ENCODE measurements around the gene GCNA.
"Not testable (repeated sequence)": the region's sequence is repeated elsewhere in the genome, so short reads cannot be mapped to it uniquely, and the experiment has no call there.

The GCNA gene

GRCh38 chrX:71604141-71604540 lies 25.9 kb downstream of the GCNA start:
- H3K4me3 ChIP-seq (ENCODE audit: low read length), result no peak overlapping the region
- H3K27me3 ChIP-seq (ENCODE audit: control insufficient read depth, insufficient read depth, low read length), result no peaks in the 10 kb centered on the region
- no peaks in the 10 kb centered on the region for H3K4me1 ChIP-seq (ENCODE audit: control insufficient read depth, insufficient read depth, low read length)
- H3K9ac ChIP-seq (ENCODE audit: low read depth, low read length), result no peak overlapping the region
- no peaks in the 10 kb centered on the region for H3K9me3 ChIP-seq (replicated peaks; ENCODE audit: low read length)
- peaks cover 53% of the 10 kb centered on the region for H3K36me3 ChIP-seq (ENCODE audit: insufficient read depth, low read length)
- no peak overlapping the region for H3K4me2 ChIP-seq (ENCODE audit: low read length)

- Histone ChIP-seq H3K9me3 (replicated peaks; ENCODE audit: low read length) (no peaks in the 10 kb centered on the region), H3K9ac (ENCODE audit: low read depth, low read length) (no peak overlapping the region), H3K4me3 (ENCODE audit: low read length) (no peak overlapping the region), H3K4me2 (ENCODE audit: low read length) (no peak overlapping the region), H3K36me3 (ENCODE audit: insufficient read depth, low read length) (peaks cover 58% of the 10 kb centered on the region), H3K27me3 (ENCODE audit: control insufficient read depth, insufficient read depth, low read length) (no peaks in the 10 kb centered on the region), H3K4me1 (ENCODE audit: control insufficient read depth, insufficient read depth, low read length) (no peaks in the 10 kb centered on the region)
Observed at GRCh38 chrX:71604796-71605568, 26.7 kb downstream of the GCNA start.

GRCh38 chrX:71606536-71607216 lies 28.4 kb downstream of the GCNA start:
- H3K4me2 ChIP-seq (ENCODE audit: low read length), result no peak overlapping the region
- H3K9ac ChIP-seq (ENCODE audit: low read depth, low read length), result no peak overlapping the region
- H3K9me3 ChIP-seq (replicated peaks; ENCODE audit: low read length), result no peaks in the 10 kb centered on the region
- H3K4me1 ChIP-seq (ENCODE audit: control insufficient read depth, insufficient read depth, low read length), result no peaks in the 10 kb centered on the region
- H3K36me3 ChIP-seq (ENCODE audit: insufficient read depth, low read length), result peaks cover 63% of the 10 kb centered on the region
- no peaks in the 10 kb centered on the region for H3K27me3 ChIP-seq (ENCODE audit: control insufficient read depth, insufficient read depth, low read length)
- H3K4me3 ChIP-seq (ENCODE audit: low read length), result no peak overlapping the region

GRCh38 chrX:71607488-71607887 lies 29.3 kb downstream of the GCNA start:
- Histone ChIP-seq H3K4me3 (ENCODE audit: low read length) (no peak overlapping the region), H3K27me3 (ENCODE audit: control insufficient read depth, insufficient read depth, low read length) (no peaks in the 10 kb centered on the region), H3K4me1 (ENCODE audit: control insufficient read depth, insufficient read depth, low read length) (no peaks in the 10 kb centered on the region), H3K36me3 (ENCODE audit: insufficient read depth, low read length) (peaks cover 64% of the 10 kb centered on the region), H3K9ac (ENCODE audit: low read depth, low read length) (no peak overlapping the region), H3K4me2 (ENCODE audit: low read length) (no peak overlapping the region), H3K9me3 (replicated peaks; ENCODE audit: low read length) (no peaks in the 10 kb centered on the region)

- no peaks in the 10 kb centered on the region for H3K27me3 ChIP-seq (ENCODE audit: control insufficient read depth, insufficient read depth, low read length)
- H3K36me3 ChIP-seq (ENCODE audit: insufficient read depth, low read length), result peaks cover 59% of the 10 kb centered on the region
- no peak overlapping the region for H3K4me2 ChIP-seq (ENCODE audit: low read length)
- H3K9me3 ChIP-seq (replicated peaks; ENCODE audit: low read length), result no peaks in the 10 kb centered on the region
- no peak overlapping the region for H3K9ac ChIP-seq (ENCODE audit: low read depth, low read length)
- H3K4me1 ChIP-seq (ENCODE audit: control insufficient read depth, insufficient read depth, low read length), result no peaks in the 10 kb centered on the region
- no peak overlapping the region for H3K4me3 ChIP-seq (ENCODE audit: low read length)
Observed at GRCh38 chrX:71609095-71609750, 31.0 kb downstream of the GCNA start.

- H3K9ac ChIP-seq (ENCODE audit: low read depth, low read length); H3K4me3 ChIP-seq (ENCODE audit: low read length); H3K9me3 ChIP-seq (replicated peaks; ENCODE audit: low read length); H3K4me1 ChIP-seq (ENCODE audit: control insufficient read depth, insufficient read depth, low read length); H3K4me2 ChIP-seq (ENCODE audit: low read length); H3K27me3 ChIP-seq (ENCODE audit: control insufficient read depth, insufficient read depth, low read length): not testable (repeated sequence)
- peaks cover 42% of the 10 kb centered on the region for H3K36me3 ChIP-seq (ENCODE audit: insufficient read depth, low read length)
Observed at GRCh38 chrX:71611736-71612135, 33.5 kb downstream of the GCNA start.

- Histone ChIP-seq H3K4me3 (ENCODE audit: low read length) (no peak overlapping the region), H3K4me1 (ENCODE audit: control insufficient read depth, insufficient read depth, low read length) (no peaks in the 10 kb centered on the region), H3K9ac (ENCODE audit: low read depth, low read length) (no peak overlapping the region), H3K36me3 (ENCODE audit: insufficient read depth, low read length) (peaks cover 37% of the 10 kb centered on the region), H3K4me2 (ENCODE audit: low read length) (no peak overlapping the region), H3K9me3 (replicated peaks; ENCODE audit: low read length) (no peaks in the 10 kb centered on the region), H3K27me3 (ENCODE audit: control insufficient read depth, insufficient read depth, low read length) (no peaks in the 10 kb centered on the region)
Observed at GRCh38 chrX:71612256-71612655, 34.0 kb downstream of the GCNA start.

GRCh38 chrX:71615056-71615455 lies 36.8 kb downstream of the GCNA start:
- Histone ChIP-seq H3K4me2 (ENCODE audit: low read length) (no peak overlapping the region), H3K4me3 (ENCODE audit: low read length) (no peak overlapping the region), H3K9me3 (replicated peaks; ENCODE audit: low read length) (no peaks in the 10 kb centered on the region), H3K9ac (ENCODE audit: low read depth, low read length) (no peak overlapping the region), H3K36me3 (ENCODE audit: insufficient read depth, low read length) (peaks cover 22% of the 10 kb centered on the region), H3K27me3 (ENCODE audit: control insufficient read depth, insufficient read depth, low read length) (no peaks in the 10 kb centered on the region), H3K4me1 (ENCODE audit: control insufficient read depth, insufficient read depth, low read length) (no peaks in the 10 kb centered on the region)

GRCh38 chrX:71615954-71616353 lies 37.7 kb downstream of the GCNA start:
- no peaks in the 10 kb centered on the region for H3K9me3 ChIP-seq (replicated peaks; ENCODE audit: low read length)
- H3K4me1 ChIP-seq (ENCODE audit: control insufficient read depth, insufficient read depth, low read length), result no peaks in the 10 kb centered on the region
- H3K4me2 ChIP-seq (ENCODE audit: low read length), result no peak overlapping the region
- no peak overlapping the region for H3K4me3 ChIP-seq (ENCODE audit: low read length)
- H3K27me3 ChIP-seq (ENCODE audit: control insufficient read depth, insufficient read depth, low read length), result no peaks in the 10 kb centered on the region
- peaks cover 20% of the 10 kb centered on the region for H3K36me3 ChIP-seq (ENCODE audit: insufficient read depth, low read length)
- no peak overlapping the region for H3K9ac ChIP-seq (ENCODE audit: low read depth, low read length)

GRCh38 chrX:71616672-71617529 lies 38.7 kb downstream of the GCNA start:
- no peak overlapping the region for H3K9ac ChIP-seq (ENCODE audit: low read depth, low read length)
- H3K27me3 ChIP-seq (ENCODE audit: control insufficient read depth, insufficient read depth, low read length), result no peaks in the 10 kb centered on the region
- no peaks in the 10 kb centered on the region for H3K4me1 ChIP-seq (ENCODE audit: control insufficient read depth, insufficient read depth, low read length)
- H3K36me3 ChIP-seq (ENCODE audit: insufficient read depth, low read length), result peaks cover 17% of the 10 kb centered on the region
- H3K4me3 ChIP-seq (ENCODE audit: low read length), result no peak overlapping the region
- H3K4me2 ChIP-seq (ENCODE audit: low read length), result no peak overlapping the region
- no peaks in the 10 kb centered on the region for H3K9me3 ChIP-seq (replicated peaks; ENCODE audit: low read length)

- no peak overlapping the region for H3K4me3 ChIP-seq (ENCODE audit: low read length)
- H3K27me3 ChIP-seq (ENCODE audit: control insufficient read depth, insufficient read depth, low read length), result no peaks in the 10 kb centered on the region
- peaks cover 12% of the 10 kb centered on the region for H3K36me3 ChIP-seq (ENCODE audit: insufficient read depth, low read length)
- peaks cover 7% of the 10 kb centered on the region for H3K4me1 ChIP-seq (ENCODE audit: control insufficient read depth, insufficient read depth, low read length)
- H3K9me3 ChIP-seq (replicated peaks; ENCODE audit: low read length), result no peaks in the 10 kb centered on the region
- H3K9ac ChIP-seq (ENCODE audit: low read depth, low read length), result no peak overlapping the region
- no peak overlapping the region for H3K4me2 ChIP-seq (ENCODE audit: low read length)
Observed at GRCh38 chrX:71617742-71618141, 39.5 kb downstream of the GCNA start.
